Measurements from ENCODE around the gene REX1BD. TPM values are rescaled to one million over a fixed set of nuclear protein-coding genes. Genes with fewer than 3 reads are reported as not detected.

The REX1BD gene
- total and polyA plus RNA-seq, 2 of the 13 experiments (the other 11 are each of a cell fraction or from before 2014, with no cell fraction given), result 7.5 to 25.4 TPM

GRCh38 chr19:18610556-18611326 lies 22.1 kb downstream of the REX1BD start (continued):
- TF ChIP-seq ZBTB10 (CRISPR knock-in tag; IDR thresholded peaks at IDR 0.05; ENCODE audit: borderline replicate concordance) (peak; percentile 92), IKZF1 (IDR thresholded peaks at IDR 0.05) (no peak), CBX5 (CRISPR knock-in tag; IDR thresholded peaks at IDR 0.05; ENCODE audit: borderline replicate concordance) (peak; percentile 19; the same call in 1 of the 2 replicates), POGK (CRISPR knock-in tag; conservative IDR thresholded peaks at IDR 0.05) (peak; percentile 62; the same call in 1 of the 2 replicates), ZNF883 (CRISPR knock-in tag; IDR thresholded peaks at IDR 0.05; ENCODE audit: not compliant biosample characterization) (peak; percentile 58), TFE3 (CRISPR knock-in tag; IDR thresholded peaks at IDR 0.05) (0 out of 2 replicates have a peak, but pooled peaks have one; percentile 31), POLR2A (IDR thresholded peaks at IDR 0.05; ENCODE audit: insufficient read depth in 1 of 2, low read depth in 2 of 2, low read length in 2 of 2) (no peak; a peak in 2 of 4 replicates), FOXA3 (CRISPR knock-in tag; IDR thresholded peaks at IDR 0.05) (peak; percentile 59), KDM1A (CRISPR knock-in tag; IDR thresholded peaks at IDR 0.05) (0 out of 2 replicates have a peak, but pooled peaks have one; percentile 7), SNRNP70 (IDR thresholded peaks at IDR 0.05; ENCODE audit: low read depth, low read length) (no peak), TCF12 (IDR thresholded peaks at IDR 0.05) (no peak), TCF12 (CRISPR knock-in tag; IDR thresholded peaks at IDR 0.05) (peak; percentile 77), ZBTB43 (CRISPR knock-in tag; conservative IDR thresholded peaks at IDR 0.05) (peak; percentile 50; the same call in 1 of the 2 replicates), GZF1 (CRISPR knock-in tag; IDR thresholded peaks at IDR 0.05) (0 out of 2 replicates have a peak, but pooled peaks have one; percentile 65), ZNF790 (CRISPR knock-in tag; IDR thresholded peaks at IDR 0.05; ENCODE audit: borderline replicate concordance) (no peak), ZBTB39 (CRISPR knock-in tag; IDR thresholded peaks at IDR 0.05) (no peak), ARID2 (CRISPR knock-in tag; IDR thresholded peaks at IDR 0.05; ENCODE audit: borderline replicate concordance) (peak; percentile 21; the same call in 1 of the 2 replicates), RXRA (CRISPR knock-in tag; IDR thresholded peaks at IDR 0.05) (peak; percentile 99)
